PC-3 (cell line): ENCODE data around the gene NAP1L2. TPM values are rescaled to one million over a fixed set of nuclear protein-coding genes. Genes with fewer than 3 reads are reported as not detected.

Source experiments
- total RNA-seq: library from RNA; depleted of rRNA; stranded (reverse); fragments of >200 nt; gene quantifications from 2 replicates; pipeline ENCODE4 v1.2.3, GENCODE V29; 2014; rRNA removed

NAP1L2 gene
- total RNA-seq, 1 experiment from 2014 or later, result 6.7 TPM

Other genes starting within 250 kb of the NAP1L2 start
- not detected in 2 replicates for gene PABPC1L2B, start 211.9 kb downstream of the NAP1L2 start, total RNA-seq
- gene PABPC1L2A, start 135.3 kb downstream of the NAP1L2 start, total RNA-seq, result not detected in 2 replicates
- not detected in 2 replicates for gene CDX4, start 232.2 kb upstream of the NAP1L2 start, total RNA-seq